ENCODE results near the gene FAM83C. TPM values are rescaled to one million over a fixed set of nuclear protein-coding genes. Genes with fewer than 3 reads are reported as not detected.

Gene FAM83C
- total and polyA plus RNA-seq, 9 of the 15 experiments (the other 6 are each of a cell fraction or from before 2014, with no cell fraction given), result not detected

- peak overlapping the region in 1 of 2 experiments; percentile 37; a peak in 1 of 4 replicates for H3K9ac ChIP-seq (ENCODE audit: insufficient read depth in 1 of 2, low read depth in 2 of 2, low read length in 2 of 2)
- in situ Hi-C loops (cut with MboI) (loop anchor here (25.0 kb wide), 1 partner anchor 129 kb away; the partner anchor contains the start of gene GDF5), intact Hi-C loops (cut with micrococcal nuclease) (loop anchor here (1.0 kb wide), 1 partner anchor 131 kb away; no protein-coding TSS in a partner anchor)
- no peak overlapping the region for H3K4me2 ChIP-seq (ENCODE audit: insufficient read depth, low read length)
- no peaks in the 10 kb centered on the region for H3K79me2 ChIP-seq (ENCODE audit: control insufficient read depth, insufficient read depth, low read length)
- H3K9me1 ChIP-seq (ENCODE audit: control insufficient read depth, insufficient read depth, low read length), result no peaks in the 10 kb centered on the region
- ChIA-PET CTCF (ENCODE audit: low intra/inter-chr PET ratio) (interaction anchor here (0.8 to 1.0 kb wide), 2 partner anchors 140 to 162 kb away, joined by 3 to 4 read pairs; no protein-coding TSS in a partner anchor), POLR2A (interaction anchor here (1.3 kb wide), 1 partner anchor 17 kb away, joined by 3 read pairs; no protein-coding TSS in a partner anchor)
- no peak for FAIRE-seq
- H4K20me1 ChIP-seq (replicated peaks; ENCODE audit: control insufficient read depth, insufficient read depth, low read length), result no peaks in the 10 kb centered on the region
- no peak overlapping the region for H3K4me3 ChIP-seq
- 81% methylated on average over 13 of the region's 13 CpGs for WGBS (ENCODE audit: insufficient coverage, low coverage, missing lambda C conversion rate)
- H3K36me3 ChIP-seq (ENCODE audit: control insufficient read depth, insufficient read depth, low read length), result peaks cover 24% of the 10 kb centered on the region; the same call in 2 of the 3 replicates
- peaks cover 17 to 33% of the 10 kb centered on the region in 2 experiments; a peak in 4 of 5 replicates for H3K4me1 ChIP-seq (replicated peaks in 1 of 2; ENCODE audit: control insufficient read depth in 2 of 2, insufficient read depth in 2 of 2, low read length in 2 of 2)
- ATAC-seq, result no peak
- no peak overlapping the region for H2AFZ ChIP-seq (ENCODE audit: low read depth, low read length)
- no peak overlapping the region for H3K27ac ChIP-seq (ENCODE audit: extremely low read depth, low read depth, low read length)
- no peaks in the 10 kb centered on the region for H3K27me3 ChIP-seq (ENCODE audit: control insufficient read depth in 2 of 2, insufficient read depth in 2 of 2, low read length in 2 of 2)
- H3K9me3 ChIP-seq (replicated peaks; ENCODE audit: control insufficient read depth, insufficient read depth, low read depth, low read length), result no peaks in the 10 kb centered on the region
- BruUV-seq (replicated peaks), result no TSS peak
- DNase-seq (ENCODE audit: extremely low read depth in 1 of 4, low spot score in 3 of 4), result no peak
- no peak for TF ChIP-seq MAZ (CRISPR knock-in tag; conservative IDR thresholded peaks at IDR 0.05 in 1 of 2, IDR thresholded peaks at IDR 0.05 in 1 of 2)
- TF ChIP-seq GATAD2B (IDR thresholded peaks at IDR 0.05; ENCODE audit: borderline replicate concordance), result no peak
- no peak for TF ChIP-seq XRCC5 (IDR thresholded peaks at IDR 0.05; ENCODE audit: low read depth, low read length)
- no peak for TF ChIP-seq RERE (CRISPR knock-in tag; IDR thresholded peaks at IDR 0.05; ENCODE audit: borderline replicate concordance)
- TF ChIP-seq PCBP1 (IDR thresholded peaks at IDR 0.05; ENCODE audit: low read depth, low read length, poor library complexity, severe bottlenecking), result no peak
- no peak for TF ChIP-seq CBX2 (IDR thresholded peaks at IDR 0.05; ENCODE audit: insufficient read depth, low read length, poor library complexity, severe bottlenecking)
- no peak for TF ChIP-seq ARID4B (CRISPR knock-in tag; IDR thresholded peaks at IDR 0.05)
- no peak for TF ChIP-seq HOXB6 (CRISPR knock-in tag; IDR thresholded peaks at IDR 0.05; ENCODE audit: borderline replicate concordance)
- no peak for TF ChIP-seq ZNF76 (CRISPR knock-in tag; IDR thresholded peaks at IDR 0.05; ENCODE audit: borderline replicate concordance)
Measured at GRCh38 chr20:35307666-35308653, 15.7 kb upstream of the FAM83C start.
